NCI-H187 (cell line): ENCODE results near the gene SAXO2.
"Not testable (repeated sequence)": the region's sequence is repeated elsewhere in the genome, so short reads cannot be mapped to it uniquely, and the experiment has no call there.

Experiments used
- DNase-seq, 2 experiments: peaks; one replicate each; lab custom pipeline; 2025; lab: John Stamatoyannopoulos, UW

SAXO2 gene

DNA sequence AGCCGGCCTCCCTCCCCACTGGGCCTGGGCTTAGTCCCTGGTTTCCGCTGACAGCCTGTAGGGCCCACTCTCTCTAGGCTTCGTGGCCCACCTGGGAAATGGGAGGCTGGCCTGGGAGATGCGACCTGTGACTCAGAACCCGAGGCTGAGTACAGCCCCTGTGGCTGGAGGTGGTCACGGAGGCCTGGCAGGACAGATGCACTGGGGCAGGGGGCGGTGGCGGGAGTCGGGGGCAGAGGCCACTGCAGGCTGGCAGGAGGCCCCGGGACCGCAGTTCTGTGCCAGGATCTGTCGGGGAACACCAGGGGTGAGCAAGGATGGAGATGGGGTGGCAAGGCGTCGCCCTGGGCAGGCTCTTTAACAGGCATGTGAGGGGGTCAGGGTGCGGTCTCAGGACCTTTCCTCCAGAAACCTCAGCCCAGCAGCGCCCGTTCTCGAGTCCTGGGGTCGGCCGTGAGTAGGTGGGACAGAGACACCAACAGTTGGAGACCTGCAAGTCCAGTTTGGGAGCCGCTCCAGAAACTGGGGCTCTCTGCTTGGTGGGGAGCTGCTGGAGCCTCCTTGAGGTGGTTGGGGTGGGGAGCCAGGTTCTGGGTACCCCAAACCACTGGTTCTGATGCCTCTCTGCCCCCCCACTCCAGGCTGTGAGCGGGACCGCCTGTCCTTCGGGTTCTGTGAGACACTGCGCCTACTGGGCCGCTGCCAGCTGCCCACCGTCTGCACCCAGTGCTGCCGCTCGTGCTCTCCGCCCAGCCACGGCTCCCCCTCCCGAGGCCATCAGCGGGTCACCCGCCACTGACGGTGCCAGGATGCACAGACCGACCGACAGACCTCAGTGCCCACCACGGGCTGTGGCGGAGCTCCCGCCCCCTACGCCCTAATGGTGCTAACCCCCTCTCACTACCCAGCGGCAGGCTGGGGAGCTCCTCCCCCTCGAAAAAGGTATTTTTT, 71.3 kb downstream of the SAXO2 start:
- DNase-seq, result not testable (repeated sequence)
